Right cardiac atrium (tissue), 5 donors: ENCODE measurements around the gene PUS10. TPM values are rescaled to one million over a fixed set of nuclear protein-coding genes. Genes with fewer than 3 reads are reported as not detected.
"Not testable (repeated sequence)": the region's sequence is repeated elsewhere in the genome, so short reads cannot be mapped to it uniquely, and the experiment has no call there.

Experiments
- ATAC-seq, 2 donors: fragments of 200-7000 bp; cut with Tn5 transposase; one replicate each; pipeline versions ENCODE4 v1.8.0 to v1.9.1; 2020; ENCODE audit warnings: moderate library complexity in 2 of 2, mild to moderate bottlenecking in 1 of 2
- DNase-seq, 3 donors: peaks; one replicate each; pipeline ENCODE4 v3.0.0-alpha.2; 2020
- H3K27ac ChIP-seq: one replicate; pipeline ENCODE4 v1.5.1; 2013; ENCODE audit warnings: mild to moderate bottlenecking, low read length, control low read depth, moderate library complexity
- H3K27me3 ChIP-seq: one replicate; pipeline ENCODE4 v1.6.1; 2013; ENCODE audit not compliant: control insufficient read depth, insufficient read depth
- H3K4me1 ChIP-seq: one replicate; pipeline ENCODE4 v1.6.1; 2013; ENCODE audit warnings: low read length; ENCODE audit not compliant: control insufficient read depth, insufficient read depth
- H3K4me3 ChIP-seq: one replicate; pipeline ENCODE4 v1.5.1; 2013; ENCODE audit warnings: low read length, control low read depth
- H3K9me3 ChIP-seq: one replicate; pipeline ENCODE4 v1.6.1; 2013; ENCODE audit warnings: low read length; ENCODE audit not compliant: control insufficient read depth
- WGBS: extraction: QIAGEN DNeasy Blood & Tissue Kit; methylation state at CpG from one replicate; pipeline ENCODE4 v1.1.7; 2013; 5-methylcytosine and 5-hydroxymethylcytosine counted together
- intact Hi-C, 4 donors: fragments of 100-400 bp; cut with DNase I; formaldehyde crosslinking; loops; one replicate each; pipeline versions ENCODE4 v1.11.0 to v1.14.0; 2022 to 2023
- polyA plus RNA-seq: library from polyadenylated mRNA; stranded (reverse); fragments of 200-250 nt; gene quantifications from one replicate; pipeline ENCODE4 v1.2.3, GENCODE V29; 2013
- total RNA-seq, 4 donors: library from RNA; stranded (reverse); fragmentation: NEBNext Ultra II Directional; extraction: Animal tissue kit (Norgen Biotek cat#: 25700); gene quantifications; one replicate each; pipeline ENCODE4 v1.2.1, GENCODE V29; 2021
- donor health status: healthy with polysubstance abuse.
- donor health status: DM: no; HTN: yes; CAD: no.
- donor health status: DM: no; HTN: no; CAD: no.
- donor health status: DM: no; HTN: yes; CAD: no; lungs with severe emphysema.
- donor health status: DM: yes; HTN: yes; CAD: no.

The PUS10 gene
- total and polyA plus RNA-seq, 5 donors, result 2.9 to 4.6 (median 3.5) TPM

DNA sequence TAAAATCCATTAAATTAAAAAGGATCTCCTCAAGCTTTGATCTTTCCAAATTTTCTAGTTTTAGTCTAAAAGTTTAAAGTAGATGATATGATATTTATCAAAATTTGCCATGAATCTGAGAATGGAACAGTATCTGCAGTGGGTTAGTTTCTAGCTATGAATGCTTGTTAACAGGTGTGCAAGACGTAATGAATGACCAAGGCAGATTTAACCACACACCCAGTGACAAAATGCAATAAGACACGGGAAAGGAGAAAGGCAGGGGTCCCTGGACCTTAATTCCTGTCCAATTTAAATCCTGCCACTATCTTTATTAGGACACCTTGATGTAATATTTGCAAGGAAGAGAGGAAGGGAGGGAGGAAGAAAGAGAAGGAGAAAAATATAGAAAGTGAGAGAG lies 31.0 kb downstream of the PUS10 start:
- 83% methylated on average over 2 of the region's 2 CpGs for WGBS
- intact Hi-C loops, result no loop called here

DNA sequence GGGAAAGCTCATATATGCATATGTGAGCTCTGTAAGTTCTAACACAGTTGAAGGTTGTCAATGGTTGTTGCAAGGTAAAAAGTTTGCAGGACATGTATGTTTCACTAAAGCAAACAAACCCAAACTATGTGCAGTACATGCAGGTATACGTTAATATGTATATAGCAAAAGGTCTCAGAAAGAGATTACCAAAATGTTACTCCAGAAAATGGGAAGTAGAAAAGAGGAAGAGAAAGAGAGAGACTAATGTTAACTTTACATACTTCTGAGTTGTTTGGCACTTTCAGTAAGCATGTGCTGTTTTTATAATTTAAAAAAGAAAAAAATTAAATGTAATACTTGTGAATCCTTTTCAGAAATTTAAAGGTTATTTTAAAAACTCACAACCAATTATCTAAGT lies 33.3 kb downstream of the PUS10 start:
- no peaks in the 10 kb centered on the region for H3K4me1 ChIP-seq
- ATAC-seq, result no peak
- H3K27me3 ChIP-seq, result no peaks in the 10 kb centered on the region
- no peak overlapping the region for H3K4me3 ChIP-seq
- intact Hi-C loops, result no loop called here
- no peaks in the 10 kb centered on the region for H3K9me3 ChIP-seq
- no peak overlapping the region for H3K27ac ChIP-seq
- 87% methylated on average over 1 of the region's 1 CpG for WGBS
- no peak for DNase-seq

More for the DNA sequence above, 31.0 kb downstream of the PUS10 start:
- no peak for DNase-seq
- ATAC-seq, result no peak
- Histone ChIP-seq H3K4me3 (no peak overlapping the region), H3K27me3 (no peaks in the 10 kb centered on the region), H3K4me1 (no peaks in the 10 kb centered on the region), H3K27ac (no peak overlapping the region), H3K9me3 (no peaks in the 10 kb centered on the region)

DNA sequence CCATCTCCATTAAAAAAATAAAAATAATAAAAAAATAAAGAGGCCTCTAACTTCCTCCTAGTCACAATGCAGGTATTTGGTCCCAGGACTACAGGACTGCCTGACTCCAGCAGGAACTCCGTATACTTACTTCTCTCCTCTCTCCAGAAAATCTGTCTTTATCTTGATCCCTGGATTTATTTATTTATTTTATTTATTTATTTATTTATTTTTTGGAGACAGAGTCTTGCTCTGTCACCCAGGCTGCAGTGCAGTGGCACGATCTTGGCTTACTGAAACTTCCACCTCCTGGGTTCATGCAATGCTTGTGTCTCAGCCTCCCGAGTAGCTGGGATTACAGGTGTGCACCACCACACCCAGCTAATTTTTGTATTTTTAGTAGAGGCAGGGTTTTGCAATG lies 36.0 kb downstream of the PUS10 start:
- H3K9me3 ChIP-seq, H3K27ac ChIP-seq, H3K4me3 ChIP-seq, DNase-seq, H3K27me3 ChIP-seq, ATAC-seq, H3K4me1 ChIP-seq, intact Hi-C loops: not testable (repeated sequence)
- WGBS, result 98% methylated on average over 3 of the region's 3 CpGs

DNA sequence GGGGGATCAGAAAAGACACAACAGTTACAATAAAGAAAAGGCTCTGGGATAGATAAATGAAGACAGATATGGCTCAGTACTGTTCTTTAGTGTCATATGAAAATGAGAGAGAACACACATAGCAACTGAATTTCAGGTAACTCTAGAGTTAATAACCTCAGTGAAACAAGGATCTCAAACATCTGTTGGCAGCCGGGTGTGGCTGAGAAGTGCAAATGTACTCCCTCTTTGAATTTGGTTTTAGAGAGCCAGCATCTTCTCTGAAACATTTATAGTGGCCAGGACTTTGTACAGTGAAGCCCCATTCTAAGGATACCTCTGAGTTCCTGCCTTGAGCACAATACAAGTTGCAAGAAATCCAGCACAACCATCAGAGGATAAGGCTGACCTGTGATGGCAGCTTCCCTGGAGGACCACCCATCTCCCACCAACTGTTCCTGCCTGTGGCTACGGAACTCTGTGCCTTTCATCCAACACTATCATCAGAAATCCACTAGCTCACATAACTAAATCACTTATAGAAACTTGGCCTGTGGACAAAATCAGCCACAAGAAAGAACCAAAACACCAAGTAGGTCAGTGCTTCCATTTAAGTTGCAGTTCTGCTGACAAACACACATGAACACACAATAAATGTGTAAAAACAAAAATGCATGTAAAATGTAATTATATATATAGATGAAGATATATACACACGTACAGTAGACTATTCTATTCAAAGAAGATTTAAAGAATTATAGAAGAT lies 37.8 kb downstream of the PUS10 start:
- DNase-seq, result no peak
- intact Hi-C loops, result no loop called here
- H3K4me3 ChIP-seq, result no peak overlapping the region
- no peaks in the 10 kb centered on the region for H3K9me3 ChIP-seq
- H3K4me1 ChIP-seq, result no peaks in the 10 kb centered on the region
- no peak for ATAC-seq
- WGBS, result 88% methylated on average over 3 of the region's 3 CpGs
- no peaks in the 10 kb centered on the region for H3K27me3 ChIP-seq
- H3K27ac ChIP-seq, result no peak overlapping the region

DNA sequence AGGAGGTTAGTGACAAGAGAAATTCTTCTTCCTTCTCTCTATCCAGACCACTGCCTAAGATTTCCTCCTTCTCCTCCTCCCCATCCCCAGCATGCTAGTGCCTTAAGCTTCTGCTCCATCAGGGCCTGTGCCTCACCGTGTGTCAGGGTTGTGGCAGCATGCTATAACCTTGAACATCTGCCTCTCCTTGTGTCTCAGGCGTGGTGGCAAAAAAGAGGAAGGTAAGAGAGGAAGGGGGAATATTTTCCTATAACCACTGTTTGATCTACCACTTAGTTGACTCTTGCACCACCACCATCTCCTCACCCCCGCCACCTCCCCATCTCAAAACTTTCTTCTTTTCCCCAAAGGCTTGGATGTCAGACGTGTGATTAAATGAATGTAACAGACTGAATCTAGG lies 38.8 kb downstream of the PUS10 start:
- no peaks in the 10 kb centered on the region for H3K27me3 ChIP-seq
- DNase-seq (no peak), ATAC-seq (no peak)
- no peak overlapping the region for H3K4me3 ChIP-seq
- no peak overlapping the region for H3K27ac ChIP-seq
- intact Hi-C loops, result no loop called here
- 75% methylated on average over 4 of the region's 4 CpGs for WGBS
- H3K9me3 ChIP-seq, result no peaks in the 10 kb centered on the region
- H3K4me1 ChIP-seq, result no peaks in the 10 kb centered on the region

DNA sequence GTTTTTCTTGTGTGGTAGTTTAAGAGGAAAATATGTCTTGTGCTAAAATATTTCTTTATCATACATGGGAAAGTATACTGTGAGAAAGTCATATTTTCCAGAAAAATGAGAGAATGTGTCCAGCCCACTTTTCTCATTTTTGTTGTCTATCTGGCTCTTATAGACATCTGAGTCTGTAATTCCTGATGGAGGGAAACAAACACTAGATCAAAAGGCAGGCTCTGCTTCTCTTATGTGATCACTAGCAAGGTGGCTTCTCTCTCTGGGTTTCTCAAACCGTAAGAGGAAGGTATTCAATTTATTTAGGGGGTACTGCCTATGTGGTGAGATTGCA lies 40.5 kb downstream of the PUS10 start:
- no peak for ATAC-seq
- H3K4me1 ChIP-seq, result no peaks in the 10 kb centered on the region
- no peaks in the 10 kb centered on the region for H3K27me3 ChIP-seq
- DNase-seq, result no peak
- 85% methylated on average over 1 of the region's 1 CpG for WGBS
- H3K9me3 ChIP-seq, result no peaks in the 10 kb centered on the region
- no peak overlapping the region for H3K27ac ChIP-seq
- intact Hi-C loops, result no loop called here
- no peak overlapping the region for H3K4me3 ChIP-seq

DNA sequence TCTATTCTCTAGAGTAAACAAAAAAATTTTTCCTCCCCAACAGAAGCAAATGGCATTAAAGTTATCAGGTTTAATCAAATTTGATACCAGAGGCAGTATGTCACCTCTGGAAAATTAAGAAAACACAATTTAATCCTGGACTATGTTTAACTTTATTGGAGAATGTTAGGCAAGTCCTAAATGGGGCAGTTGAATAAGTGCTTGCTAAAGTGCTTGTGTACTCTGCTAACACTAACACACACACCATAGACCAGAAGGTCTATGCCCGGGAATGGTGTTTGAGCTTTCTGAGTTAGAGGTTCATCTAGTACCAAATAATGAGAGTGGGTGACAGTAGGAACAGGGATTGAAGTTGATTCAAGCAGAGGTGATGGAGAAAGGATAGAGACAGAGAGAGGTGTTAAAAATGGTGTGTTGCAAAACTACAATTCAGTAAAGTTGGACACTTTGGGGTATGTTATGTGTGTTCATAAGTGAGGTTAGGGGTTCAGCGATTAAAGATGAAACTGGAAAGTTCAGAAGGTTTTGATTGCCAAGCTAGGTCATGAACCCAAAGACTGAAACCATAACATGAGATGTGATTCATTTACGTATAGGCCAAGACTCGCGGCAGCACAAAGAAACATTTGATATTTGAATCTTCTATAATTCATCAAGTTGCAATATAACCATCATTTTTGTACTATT lies 41.0 kb downstream of the PUS10 start:
- Histone ChIP-seq H3K9me3 (no peaks in the 10 kb centered on the region), H3K4me3 (no peak overlapping the region), H3K27me3 (no peaks in the 10 kb centered on the region), H3K4me1 (no peaks in the 10 kb centered on the region), H3K27ac (no peak overlapping the region)
- intact Hi-C loops, result no loop called here
- DNase-seq, result no peak
- no peak for ATAC-seq
- 72% methylated on average over 5 of the region's 5 CpGs for WGBS

DNA sequence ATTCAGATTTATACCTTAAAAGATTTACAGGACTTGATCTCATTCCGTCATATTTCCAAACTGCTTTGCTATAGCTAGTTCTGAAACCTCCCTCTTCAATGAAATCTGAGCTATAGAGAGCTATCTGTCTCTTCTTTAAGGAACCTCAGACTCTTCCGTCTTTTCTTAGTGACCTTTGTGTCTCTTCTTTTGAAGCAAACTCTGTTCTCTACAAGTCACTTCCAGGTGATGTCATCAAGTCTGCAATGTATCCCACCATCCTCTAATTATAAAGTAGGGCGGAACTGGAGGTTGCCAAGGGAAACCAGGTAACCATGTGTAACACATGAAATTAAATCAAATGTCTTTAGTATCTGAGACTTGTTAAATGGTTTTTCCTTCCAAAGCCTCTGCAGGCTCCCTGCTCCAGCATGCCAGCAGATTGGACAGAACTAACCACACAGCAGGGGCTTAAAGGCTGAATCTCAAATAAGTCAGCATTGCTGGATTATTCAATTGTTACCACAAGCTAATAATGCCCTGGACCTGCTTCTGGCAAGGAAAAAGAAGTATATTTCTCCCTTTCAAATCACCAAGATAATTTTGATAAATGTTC lies 41.7 kb downstream of the PUS10 start:
- 91% methylated on average over 3 of the region's 3 CpGs for WGBS
- no peaks in the 10 kb centered on the region for H3K9me3 ChIP-seq
- ATAC-seq (no peak), DNase-seq (no peak)
- no peaks in the 10 kb centered on the region for H3K27me3 ChIP-seq
- no peaks in the 10 kb centered on the region for H3K4me1 ChIP-seq
- no peak overlapping the region for H3K27ac ChIP-seq
- H3K4me3 ChIP-seq, result no peak overlapping the region
- intact Hi-C loops, result no loop called here

DNA sequence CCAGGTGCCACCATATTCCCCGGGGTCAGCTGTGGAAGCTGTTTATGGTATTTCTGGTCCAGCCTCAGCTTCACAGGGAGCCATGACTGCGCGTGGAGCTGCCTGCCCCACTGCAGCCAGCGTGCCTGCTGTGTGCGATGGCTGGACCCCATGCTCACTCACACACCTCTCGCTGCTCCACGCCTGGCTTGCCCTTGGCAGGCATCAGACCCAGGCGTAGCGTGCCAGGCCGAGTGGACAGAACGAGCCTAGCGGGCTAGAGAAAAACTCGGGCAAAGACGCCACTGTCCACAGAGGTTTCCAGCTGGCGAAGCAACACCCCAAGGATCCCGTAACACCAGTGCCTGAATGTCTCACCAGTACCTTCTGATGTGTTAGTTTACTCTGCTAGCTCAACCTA lies 43.4 kb downstream of the PUS10 start:
- intact Hi-C loops, result no loop called here
- no peak for ATAC-seq

DNA sequence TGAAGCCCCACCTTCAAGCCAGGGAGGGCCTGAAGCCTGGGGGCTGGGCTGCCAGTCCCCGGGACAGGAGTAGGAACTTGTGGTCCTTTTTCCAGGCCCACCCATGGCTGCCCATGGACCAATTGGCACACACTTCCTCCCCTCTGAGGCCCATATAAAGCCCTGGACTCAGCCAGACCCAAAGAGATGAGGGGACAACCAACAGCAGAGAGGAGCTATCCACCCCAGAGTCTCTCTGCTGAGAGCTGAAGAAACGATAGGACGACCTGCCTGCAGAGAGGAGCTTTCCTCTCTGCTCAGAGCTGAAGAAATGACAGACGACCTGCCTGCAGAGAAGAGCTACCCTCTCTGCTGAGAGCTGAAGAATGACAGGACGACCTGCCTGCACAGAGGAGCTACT lies 44.4 kb downstream of the PUS10 start:
- Histone ChIP-seq H3K27ac (no peak overlapping the region), H3K4me3 (no peak overlapping the region), H3K9me3 (no peaks in the 10 kb centered on the region), H3K4me1 (no peaks in the 10 kb centered on the region), H3K27me3 (no peaks in the 10 kb centered on the region)
- ATAC-seq (no peak), DNase-seq (no peak)
- WGBS, result 73% methylated on average over 5 of the region's 5 CpGs
- intact Hi-C loops, result no loop called here

More for the DNA sequence above, 43.4 kb downstream of the PUS10 start:
- H3K9me3 ChIP-seq, result no peaks in the 10 kb centered on the region
- no peak overlapping the region for H3K27ac ChIP-seq
- 98% methylated on average over 16 of the region's 16 CpGs for WGBS
- no peak for DNase-seq
- H3K4me1 ChIP-seq, result no peaks in the 10 kb centered on the region
- no peak overlapping the region for H3K4me3 ChIP-seq
- H3K27me3 ChIP-seq, result no peaks in the 10 kb centered on the region

DNA sequence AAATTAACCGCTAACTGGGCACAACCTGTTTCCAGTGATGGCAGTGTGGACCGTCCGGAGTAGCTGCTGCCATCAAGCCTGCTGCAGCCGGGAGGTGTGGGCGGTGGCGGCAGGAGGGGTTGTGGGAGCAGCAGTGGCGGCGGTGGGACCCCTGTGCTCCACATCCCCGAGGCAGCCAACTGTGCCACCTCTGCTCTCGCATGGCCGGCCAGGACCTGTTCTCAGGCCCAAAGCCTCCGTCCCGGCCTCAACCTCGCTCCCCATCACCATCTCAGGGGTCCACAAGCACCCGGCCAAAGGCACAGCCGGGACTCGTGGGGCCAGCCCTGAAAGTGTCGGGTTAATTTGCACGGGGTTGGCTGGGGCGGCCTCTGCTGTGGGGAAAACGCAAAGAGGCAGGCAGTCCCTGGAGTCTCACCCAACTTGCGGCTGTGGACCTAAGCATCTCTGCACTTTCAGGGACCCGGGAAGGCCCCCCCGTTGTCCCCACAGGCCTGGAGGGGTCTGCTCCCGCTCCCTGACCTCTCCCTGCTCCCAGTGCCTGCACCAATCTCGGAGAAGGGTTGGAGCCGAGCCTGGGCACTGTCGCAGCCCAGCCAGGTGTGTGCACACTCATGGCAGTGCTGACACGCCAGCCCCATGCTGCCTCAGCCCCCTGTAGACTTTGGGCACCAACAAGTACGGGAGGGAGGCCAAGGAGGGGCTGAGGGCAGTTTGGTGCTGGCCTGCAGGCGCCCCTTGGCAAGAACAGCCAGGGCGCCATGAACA lies 45.0 kb downstream of the PUS10 start:
- WGBS, result 95% methylated on average over 32 of the region's 32 CpGs
- Histone ChIP-seq H3K9me3 (no peaks in the 10 kb centered on the region), H3K4me3 (no peak overlapping the region), H3K27me3 (no peaks in the 10 kb centered on the region), H3K27ac (no peak overlapping the region), H3K4me1 (no peaks in the 10 kb centered on the region)
- no peak for DNase-seq
- intact Hi-C loops, result no loop called here
- peak in 1 of 2 donors; percentile 48 for ATAC-seq
